GM18511 (cell line): ENCODE results near the gene KAZALD1.

Experiments used
- ATAC-seq: cut with Tn5 transposase; IDR thresholded peaks from one replicate; pipeline ENCODE4 v1.9.1; 2021; ENCODE audit warnings: mild to moderate bottlenecking, moderate library complexity; ENCODE audit not compliant: unreplicated experiment

The KAZALD1 gene

DNA sequence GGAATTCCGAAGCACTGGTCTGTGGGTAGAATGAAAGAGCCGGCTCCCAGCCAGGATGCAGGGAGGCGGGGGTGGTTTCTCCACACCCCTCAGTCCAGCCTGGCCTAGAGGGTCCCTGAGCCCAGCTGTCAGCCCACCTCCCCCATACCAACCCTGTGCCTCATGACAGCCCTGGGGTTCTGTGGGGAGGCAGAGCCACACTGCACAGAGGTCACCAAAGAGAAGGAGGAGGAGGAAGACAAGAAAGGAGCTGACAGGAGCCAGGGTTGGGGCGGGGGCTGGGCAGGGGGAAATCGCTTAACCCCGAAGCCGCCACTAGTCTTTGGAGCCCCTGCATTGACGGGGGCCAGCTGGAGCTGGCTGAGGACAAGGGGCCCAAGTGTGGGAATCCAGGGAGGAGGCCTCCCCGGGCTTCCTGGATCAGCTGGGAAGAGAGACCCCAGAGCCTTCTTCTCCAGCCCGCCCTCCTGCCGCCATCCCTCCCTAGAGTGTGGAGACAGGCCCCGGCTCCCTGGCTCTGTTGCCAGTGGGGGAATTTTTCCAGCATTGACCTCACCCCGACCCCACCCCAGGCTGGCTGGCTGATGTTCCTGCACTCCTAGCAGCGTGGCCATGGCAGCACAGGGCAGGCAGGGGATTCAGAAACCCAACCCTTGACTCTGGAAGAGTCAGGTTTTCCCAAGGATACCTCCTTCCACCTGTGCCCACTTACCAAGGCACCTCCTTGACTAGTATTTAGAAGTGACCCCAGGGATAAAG, 32.5 kb downstream of the KAZALD1 start:
- ATAC-seq: no peak

DNA sequence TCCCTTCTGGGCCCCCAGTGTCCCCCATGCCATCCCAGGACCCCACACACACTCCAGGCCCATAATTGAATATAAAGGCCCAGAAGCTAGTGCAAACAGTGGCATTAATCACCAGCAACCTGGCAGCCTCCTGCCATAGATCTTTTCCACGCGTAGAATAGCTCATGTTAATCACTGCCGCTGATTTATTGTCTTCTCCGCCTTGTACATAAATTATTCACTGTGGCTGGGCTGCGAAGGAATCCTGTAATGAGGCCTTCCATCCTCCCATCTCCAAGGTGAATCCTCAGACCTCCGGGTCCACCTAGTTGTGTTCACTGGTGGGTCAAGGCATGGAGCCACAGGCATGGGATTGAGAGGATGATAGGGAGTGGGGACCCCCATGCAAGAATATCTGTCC, 33.2 kb downstream of the KAZALD1 start:
- ATAC-seq: no peak

DNA sequence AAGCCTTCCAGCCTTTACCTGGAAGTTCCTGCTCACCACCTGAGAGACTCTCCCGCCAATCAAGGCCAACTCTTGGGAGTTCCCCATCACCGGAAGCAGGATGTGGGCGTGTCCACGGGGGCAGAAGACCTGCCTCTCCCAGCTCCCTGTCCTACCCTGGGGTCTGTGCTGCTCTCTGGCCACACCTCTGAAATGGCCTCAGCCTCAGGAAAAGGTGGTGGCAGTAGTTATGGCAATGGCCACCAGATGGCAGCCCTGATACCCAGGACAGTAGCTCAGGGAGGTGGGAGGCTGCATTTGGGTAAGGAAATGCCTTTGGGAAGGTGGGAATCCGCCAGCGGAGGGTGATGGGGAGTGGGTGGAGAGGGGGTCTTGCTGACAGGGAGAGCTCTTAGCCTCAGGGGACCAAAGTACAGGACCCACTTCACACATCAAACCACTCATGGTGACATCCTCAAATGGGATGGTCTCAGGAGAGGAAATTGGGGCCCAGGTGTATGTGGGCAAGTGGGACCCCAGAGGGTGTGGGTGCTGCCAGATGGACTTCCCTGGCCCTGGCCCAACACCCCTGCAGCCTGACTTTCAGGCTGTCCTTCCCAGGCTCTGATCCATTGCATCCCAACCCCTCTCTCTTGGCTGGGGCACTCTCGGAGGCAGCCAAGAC, 33.9 kb downstream of the KAZALD1 start:
- ATAC-seq: peak; percentile 75

DNA sequence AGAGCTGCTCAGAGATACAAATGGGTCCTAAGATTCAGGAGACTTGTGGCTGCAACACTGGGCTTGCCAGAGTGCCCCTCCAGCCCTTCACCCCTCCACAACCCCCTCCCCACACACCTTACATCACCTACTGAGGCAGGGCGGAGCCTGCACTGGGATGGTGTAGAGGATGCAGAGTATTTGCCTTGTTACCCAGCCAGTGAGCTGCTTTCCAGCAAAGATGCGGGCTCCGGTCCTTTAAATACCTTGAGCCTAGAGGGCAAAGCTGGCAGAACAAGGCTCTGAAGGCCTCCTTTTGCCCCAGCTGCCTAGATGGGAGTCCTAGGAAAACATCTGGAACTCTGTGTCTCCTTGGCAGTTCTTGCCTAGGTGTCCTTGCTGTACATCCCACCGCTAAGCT, 34.6 kb downstream of the KAZALD1 start:
- no peak for ATAC-seq

- ATAC-seq: no peak
Measured at GRCh38 chr10:101097881-101098280, 36.1 kb downstream of the KAZALD1 start.

DNA sequence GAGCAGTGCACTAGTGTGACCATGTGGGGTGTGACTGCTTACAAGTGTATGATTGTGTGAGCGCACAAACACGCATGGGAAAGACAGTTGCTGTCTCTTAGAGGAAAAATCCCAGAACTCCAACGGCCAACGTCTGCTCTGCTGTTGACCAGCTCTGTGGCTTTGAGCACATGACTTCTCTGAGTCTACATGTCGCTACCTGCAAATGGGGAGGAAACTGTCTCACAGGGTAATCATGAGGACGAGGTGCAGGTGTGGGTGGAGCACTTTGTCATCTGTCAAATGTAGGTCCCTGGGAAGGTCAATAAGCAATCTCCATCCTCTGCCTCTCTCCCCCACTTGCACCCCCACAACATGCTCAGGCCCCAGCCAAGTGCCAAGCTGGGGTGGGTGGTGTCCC, 38.1 kb downstream of the KAZALD1 start:
- ATAC-seq: no peak

DNA sequence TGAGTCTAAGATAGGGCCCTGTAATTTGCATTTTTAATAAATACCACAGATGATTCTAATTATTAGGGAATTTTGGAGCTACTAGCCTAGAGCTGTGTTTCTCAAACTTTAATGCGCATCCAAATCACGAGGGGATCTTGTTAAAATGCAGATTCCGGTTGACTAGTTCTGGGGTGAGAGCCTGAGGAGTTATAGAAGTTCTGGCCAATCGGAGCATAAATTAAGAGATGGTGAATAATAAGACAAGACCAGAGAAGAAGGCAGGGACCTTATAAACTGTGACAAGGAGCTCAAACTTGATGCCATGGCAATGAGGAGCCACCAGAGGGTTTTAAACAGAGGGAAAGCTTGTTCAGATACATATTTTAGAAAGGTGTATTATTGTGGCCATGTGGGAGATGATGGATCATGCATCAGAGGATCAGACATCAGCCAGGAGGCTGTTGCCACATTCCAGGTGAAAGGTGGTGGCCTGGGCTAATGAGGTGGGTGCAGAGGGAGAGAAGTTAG, 39.6 kb downstream of the KAZALD1 start:
- no peak for ATAC-seq

GRCh38 chr10:101103430-101103829, 41.6 kb downstream of the KAZALD1 start:
- ATAC-seq: no peak

GRCh38 chr10:101106351-101106750, 44.6 kb downstream of the KAZALD1 start:
- no peak for ATAC-seq

DNA sequence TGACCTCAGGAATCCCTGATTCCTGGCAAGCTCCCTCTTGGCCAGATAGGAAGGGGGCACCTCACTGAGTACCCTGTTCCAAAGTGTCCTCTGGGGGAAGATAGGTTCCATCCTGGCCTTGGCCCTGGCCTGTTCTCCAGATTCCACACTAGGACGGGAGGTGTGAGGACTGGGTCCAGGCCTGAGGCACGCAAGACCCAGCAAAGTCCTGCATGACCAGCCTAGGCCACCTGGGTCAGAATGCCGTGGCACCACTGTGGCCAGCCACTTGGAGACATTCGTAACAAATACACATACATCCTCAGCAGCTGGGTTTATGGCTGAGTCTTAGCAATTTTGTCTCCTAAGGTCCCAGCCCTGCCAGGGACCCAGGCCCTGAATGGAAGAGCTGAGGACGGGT, 46.0 kb downstream of the KAZALD1 start:
- ATAC-seq: no peak

DNA sequence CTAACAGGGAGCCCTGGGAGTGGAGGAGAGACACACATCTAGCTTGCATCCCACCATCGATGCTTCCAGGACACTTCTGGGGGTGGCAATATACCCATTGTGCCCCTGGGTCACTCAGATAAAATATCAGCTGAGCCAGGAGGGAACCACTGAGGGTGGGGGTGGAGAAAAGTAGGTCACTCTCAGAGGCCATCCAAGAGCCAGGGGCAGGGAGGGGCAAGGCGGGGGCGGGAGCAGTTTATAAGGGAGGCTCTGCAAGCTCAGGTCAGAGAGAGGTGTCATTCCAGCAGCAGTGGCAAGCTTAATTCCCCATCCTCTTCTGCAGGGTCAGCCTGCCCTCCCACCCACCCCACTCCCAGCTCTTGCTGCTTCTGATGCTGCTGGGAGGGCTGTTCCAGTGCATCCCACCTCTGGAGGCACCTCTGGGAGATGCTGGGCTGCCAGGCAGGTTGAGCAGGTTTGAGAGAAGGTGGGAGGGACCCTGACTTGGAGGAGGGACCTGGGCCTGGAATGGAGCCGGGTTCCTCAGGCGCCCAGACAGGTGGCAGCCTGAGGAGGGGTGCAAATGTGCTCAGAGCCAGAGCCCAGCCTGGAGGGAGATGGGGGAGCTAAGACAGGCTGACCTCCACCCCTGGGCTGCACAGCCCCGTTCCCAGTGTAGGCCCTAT, 49.2 kb downstream of the KAZALD1 start:
- no peak for ATAC-seq

GRCh38 chr10:101111547-101111946, 49.8 kb downstream of the KAZALD1 start:
- no peak for ATAC-seq

DNA sequence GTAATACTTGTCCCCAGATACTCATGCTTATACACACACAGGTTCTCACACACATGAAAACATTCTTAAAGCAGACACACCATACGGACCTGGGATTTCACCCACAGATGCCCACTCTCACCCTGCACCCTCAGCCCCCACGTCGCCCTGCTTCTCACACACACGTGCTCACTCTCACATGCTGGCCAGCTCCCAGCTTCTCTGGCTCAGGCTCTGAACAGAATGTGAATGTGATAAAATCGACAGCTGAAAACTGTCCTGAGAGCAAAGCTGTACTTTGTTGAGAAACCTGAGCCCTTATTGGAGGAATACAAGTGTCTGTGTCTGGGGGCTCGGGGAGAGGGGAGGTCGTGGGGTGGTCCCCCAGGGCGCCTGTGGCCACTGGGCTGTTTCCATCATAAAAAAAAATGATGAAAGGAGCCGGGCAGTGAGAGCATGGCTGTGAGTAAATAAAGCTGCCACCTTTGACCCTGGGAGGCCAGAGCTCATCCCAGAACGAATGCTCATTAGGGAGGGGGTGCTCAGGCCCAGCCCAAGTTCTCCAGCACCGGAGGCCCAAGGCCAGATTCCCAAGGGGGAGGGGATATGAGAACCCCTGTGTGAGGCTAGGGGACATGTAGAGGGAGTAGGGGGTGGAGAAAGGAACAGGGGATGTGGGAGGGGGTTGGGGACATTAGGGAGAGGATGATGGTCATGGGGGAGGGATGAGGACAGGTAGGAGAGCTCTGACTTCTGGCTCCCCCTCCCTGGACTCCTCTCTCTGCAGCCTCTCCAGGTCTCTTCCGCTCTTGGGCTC, 51.2 kb downstream of the KAZALD1 start:
- no peak for ATAC-seq

DNA sequence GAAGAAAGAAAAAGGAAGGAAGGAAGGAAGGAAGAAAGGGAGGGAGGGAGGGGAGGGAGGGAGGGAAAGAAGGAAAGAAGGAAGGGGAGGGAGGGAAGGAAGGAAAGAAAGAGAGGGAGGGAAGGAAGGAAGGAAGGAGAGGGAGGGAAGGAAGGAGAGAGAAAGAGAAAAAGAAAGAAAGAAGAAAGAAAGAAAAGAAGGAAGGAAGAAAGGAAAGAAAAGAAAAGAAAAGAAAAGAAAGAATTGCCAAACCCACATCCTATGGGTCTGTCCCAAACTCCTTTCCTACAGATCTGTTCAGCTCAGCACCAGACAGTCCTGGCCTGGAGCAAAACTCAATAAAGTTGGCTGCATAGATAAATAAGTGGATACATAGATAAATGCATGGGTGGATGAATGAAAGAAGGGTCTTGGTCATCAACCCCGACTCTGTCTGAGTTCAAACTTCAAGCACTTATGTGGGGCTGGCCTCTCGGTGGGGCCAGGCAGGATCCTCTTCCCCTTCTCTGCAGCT, 52.2 kb downstream of the KAZALD1 start:
- ATAC-seq: no peak

- ATAC-seq: no peak
Measured at GRCh38 chr10:101114646-101115045, 52.9 kb downstream of the KAZALD1 start.
